ENCODE measurements around the gene NDUFB7. TPM values are rescaled to one million over a fixed set of nuclear protein-coding genes. Genes with fewer than 3 reads are reported as not detected.
A peak's percentile ranks its signal among the peaks of the same experiment; 100 is the strongest.
"Not testable (repeated sequence)": the region's sequence is repeated elsewhere in the genome, so short reads cannot be mapped to it uniquely, and the experiment has no call there.

Gene NDUFB7
- total RNA-seq, 1 donor from 2014 or later = 133 TPM

- H3K36me3 Mint-ChIP-seq (ENCODE audit: low read depth); H3K4me1 Mint-ChIP-seq (ENCODE audit: low read depth); DNase-seq (ENCODE audit: low spot score); H3K27me3 Mint-ChIP-seq (ENCODE audit: insufficient read depth); H3K27ac Mint-ChIP-seq; H3K4me3 Mint-ChIP-seq; H3K9me3 Mint-ChIP-seq; intact Hi-C loops (cut with micrococcal nuclease): not testable (repeated sequence)
Measured at GRCh38 chr19:14589433-14589832, 17.6 kb upstream of the NDUFB7 start.

- not testable (repeated sequence) for H3K4me3 Mint-ChIP-seq
- peak; percentile 9 for DNase-seq (ENCODE audit: low spot score)
- H3K27ac Mint-ChIP-seq = peak overlapping the region; percentile 40
Measured at GRCh38 chr19:14585187-14585586, 13.3 kb upstream of the NDUFB7 start.

GRCh38 chr19:14584372-14584771, 12.5 kb upstream of the NDUFB7 start:
- intact Hi-C loops (cut with micrococcal nuclease); H3K27ac Mint-ChIP-seq; H3K4me1 Mint-ChIP-seq (ENCODE audit: low read depth); H3K27me3 Mint-ChIP-seq (ENCODE audit: insufficient read depth); H3K36me3 Mint-ChIP-seq (ENCODE audit: low read depth); H3K9me3 Mint-ChIP-seq; H3K4me3 Mint-ChIP-seq; DNase-seq (ENCODE audit: low spot score): not testable (repeated sequence)

More at GRCh38 chr19:14585187-14585586, 13.3 kb upstream of the NDUFB7 start:
- H3K36me3 Mint-ChIP-seq (ENCODE audit: low read depth); H3K27me3 Mint-ChIP-seq (ENCODE audit: insufficient read depth); H3K9me3 Mint-ChIP-seq; H3K4me1 Mint-ChIP-seq (ENCODE audit: low read depth); intact Hi-C loops (cut with micrococcal nuclease): not testable (repeated sequence)

- no peak within 1 kb of the TSS for H3K4me3 Mint-ChIP-seq
- peaks cover 10% of the 10 kb centered on the region for H3K4me1 Mint-ChIP-seq (ENCODE audit: low read depth)
- H3K36me3 Mint-ChIP-seq (ENCODE audit: low read depth) = no peaks in the 10 kb centered on the region
- H3K9me3 Mint-ChIP-seq = no peaks in the 10 kb centered on the region
- H3K27ac Mint-ChIP-seq = no peak within 1 kb of the TSS
- intact Hi-C loops (cut with micrococcal nuclease) = no loop called here
- no peaks in the 10 kb centered on the region for H3K27me3 Mint-ChIP-seq (ENCODE audit: insufficient read depth)
- no peak for DNase-seq (ENCODE audit: low spot score)
Measured at GRCh38 chr19:14582894-14583340, 11.1 kb upstream of the NDUFB7 start, which contains the start of gene CLEC17A. Gene CLEC17A, plus strand, starts transcription at chr19:14583084. Its CDS starts 77 bp downstream, at chr19:14583161.

GRCh38 chr19:14580623-14581237, 8.9 kb upstream of the NDUFB7 start:
- Mint-ChIP-seq H3K27ac (peak overlapping the region; percentile 35), H3K4me1 (ENCODE audit: low read depth) (peaks cover 10% of the 10 kb centered on the region)

GRCh38 chr19:14577885-14578427, 6.1 kb upstream of the NDUFB7 start:
- intact Hi-C loops (cut with micrococcal nuclease) = no loop called here
- H3K9me3 Mint-ChIP-seq = no peaks in the 10 kb centered on the region
- DNase-seq (ENCODE audit: low spot score) = no peak
- H3K4me1 Mint-ChIP-seq (ENCODE audit: low read depth) = peaks cover 12% of the 10 kb centered on the region
- no peak overlapping the region for H3K27ac Mint-ChIP-seq
- H3K4me3 Mint-ChIP-seq = no peak overlapping the region
- no peaks in the 10 kb centered on the region for H3K27me3 Mint-ChIP-seq (ENCODE audit: insufficient read depth)
- no peaks in the 10 kb centered on the region for H3K36me3 Mint-ChIP-seq (ENCODE audit: low read depth)

More at GRCh38 chr19:14580623-14581237, 8.9 kb upstream of the NDUFB7 start:
- H3K27me3 Mint-ChIP-seq (ENCODE audit: insufficient read depth) = no peaks in the 10 kb centered on the region
- intact Hi-C loops (cut with micrococcal nuclease) = no loop called here
- H3K36me3 Mint-ChIP-seq (ENCODE audit: low read depth) = no peaks in the 10 kb centered on the region
- H3K9me3 Mint-ChIP-seq = no peaks in the 10 kb centered on the region
- no peak overlapping the region for H3K4me3 Mint-ChIP-seq
- no peak for DNase-seq (ENCODE audit: low spot score)

GRCh38 chr19:14577264-14577663, 5.4 kb upstream of the NDUFB7 start:
- H3K4me1 Mint-ChIP-seq (ENCODE audit: low read depth) = peaks cover 12% of the 10 kb centered on the region
- H3K4me3 Mint-ChIP-seq = no peak overlapping the region
- no peaks in the 10 kb centered on the region for H3K36me3 Mint-ChIP-seq (ENCODE audit: low read depth)
- H3K27me3 Mint-ChIP-seq (ENCODE audit: insufficient read depth) = no peaks in the 10 kb centered on the region
- H3K27ac Mint-ChIP-seq = no peak overlapping the region
- DNase-seq (ENCODE audit: low spot score) = no peak
- H3K9me3 Mint-ChIP-seq = no peaks in the 10 kb centered on the region
- intact Hi-C loops (cut with micrococcal nuclease) = no loop called here

GRCh38 chr19:14576363-14576762, 4.5 kb upstream of the NDUFB7 start:
- no peaks in the 10 kb centered on the region for H3K36me3 Mint-ChIP-seq (ENCODE audit: low read depth)
- H3K27me3 Mint-ChIP-seq (ENCODE audit: insufficient read depth) = no peaks in the 10 kb centered on the region
- DNase-seq (ENCODE audit: low spot score) = no peak
- H3K27ac Mint-ChIP-seq = no peak overlapping the region
- intact Hi-C loops (cut with micrococcal nuclease) = no loop called here
- H3K4me3 Mint-ChIP-seq = no peak overlapping the region
- H3K9me3 Mint-ChIP-seq = no peaks in the 10 kb centered on the region
- peaks cover 16% of the 10 kb centered on the region for H3K4me1 Mint-ChIP-seq (ENCODE audit: low read depth)

GRCh38 chr19:14575428-14575980, 3.6 kb upstream of the NDUFB7 start:
- Mint-ChIP-seq H3K4me1 (ENCODE audit: low read depth) (peaks cover 20% of the 10 kb centered on the region), H3K27ac (no peak overlapping the region), H3K27me3 (ENCODE audit: insufficient read depth) (no peaks in the 10 kb centered on the region), H3K4me3 (no peak overlapping the region), H3K9me3 (no peaks in the 10 kb centered on the region), H3K36me3 (ENCODE audit: low read depth) (no peaks in the 10 kb centered on the region)
- no peak for DNase-seq (ENCODE audit: low spot score)
- intact Hi-C loops (cut with micrococcal nuclease) = no loop called here

GRCh38 chr19:14570864-14571527, 870 bp downstream of the NDUFB7 start:
- peak overlapping the region; percentile 79 for H3K27ac Mint-ChIP-seq
- intact Hi-C loops (cut with micrococcal nuclease) = loop anchor here (5.0 kb wide), 1 partner anchor 846 kb away; the partner anchor contains the start of gene AKAP8L
- no peak for DNase-seq (ENCODE audit: low spot score)
- peaks cover 4% of the 10 kb centered on the region for H3K36me3 Mint-ChIP-seq (ENCODE audit: low read depth)
- peak overlapping the region; percentile 97 for H3K4me3 Mint-ChIP-seq
- H3K4me1 Mint-ChIP-seq (ENCODE audit: low read depth) = peaks cover 29% of the 10 kb centered on the region
- H3K9me3 Mint-ChIP-seq = no peaks in the 10 kb centered on the region
- no peaks in the 10 kb centered on the region for H3K27me3 Mint-ChIP-seq (ENCODE audit: insufficient read depth)

- Mint-ChIP-seq H3K27ac (no peak overlapping the region), H3K9me3 (no peaks in the 10 kb centered on the region), H3K36me3 (ENCODE audit: low read depth) (peaks cover 6% of the 10 kb centered on the region), H3K4me1 (ENCODE audit: low read depth) (peaks cover 27% of the 10 kb centered on the region), H3K4me3 (no peak overlapping the region), H3K27me3 (ENCODE audit: insufficient read depth) (no peaks in the 10 kb centered on the region)
- intact Hi-C loops (cut with micrococcal nuclease) = no loop called here
- no peak for DNase-seq (ENCODE audit: low spot score)
Measured at GRCh38 chr19:14567079-14567478, 4.8 kb downstream of the NDUFB7 start.

GRCh38 chr19:14566712-14567077, 5.2 kb downstream of the NDUFB7 start:
- peaks cover 6% of the 10 kb centered on the region for H3K36me3 Mint-ChIP-seq (ENCODE audit: low read depth)
- intact Hi-C loops (cut with micrococcal nuclease) = no loop called here
- H3K4me1 Mint-ChIP-seq (ENCODE audit: low read depth) = peaks cover 26% of the 10 kb centered on the region
- DNase-seq (ENCODE audit: low spot score) = no peak
- H3K27me3 Mint-ChIP-seq (ENCODE audit: insufficient read depth) = no peaks in the 10 kb centered on the region
- H3K4me3 Mint-ChIP-seq = no peak overlapping the region
- H3K9me3 Mint-ChIP-seq = no peaks in the 10 kb centered on the region
- no peak overlapping the region for H3K27ac Mint-ChIP-seq
